Stimulated activated CD4-positive, alpha-beta T cell treated with anti-CD3 and anti-CD28 coated beads, Interleukin-4, amount 100 ng/mL, for 4 hours (primary cell): ENCODE data around the gene PCNX4.
"Not testable (repeated sequence)": the region's sequence is repeated elsewhere in the genome, so short reads cannot be mapped to it uniquely, and the experiment has no call there.

ENCODE experiments used
- DNase-seq, 2 experiments: peaks; one replicate each; pipeline ENCODE4 v3.0.0-alpha.2; 2020

Gene PCNX4

GRCh38 chr14:60091550-60092525 is at the start of gene PCNX4:
TSS of gene PCNX4 (plus strand) at chr14:60091923. CDS start at chr14:60107639, 15,716 bp downstream.
- peak; percentile 86 to 93 for DNase-seq

- not testable (repeated sequence) for DNase-seq
These were observed 43.7 kb upstream of the PCNX4 start for GRCh38 chr14:60047976-60048375.

- DNase-seq = no peak
These were observed 40.0 kb upstream of the PCNX4 start for GRCh38 chr14:60051721-60052221.

GRCh38 chr14:60058087-60058486 is 33.6 kb upstream of the PCNX4 start:
- no peak for DNase-seq

GRCh38 chr14:60061371-60061770 is 30.4 kb upstream of the PCNX4 start:
- no peak for DNase-seq

GRCh38 chr14:60064491-60065072 is 27.1 kb upstream of the PCNX4 start:
- DNase-seq = no peak

GRCh38 chr14:60067882-60068281 is 23.8 kb upstream of the PCNX4 start:
- DNase-seq = no peak

GRCh38 chr14:60079723-60080122 is 12.0 kb upstream of the PCNX4 start:
- DNase-seq = no peak

GRCh38 chr14:60085085-60085484 is 6.6 kb upstream of the PCNX4 start:
- no peak for DNase-seq

GRCh38 chr14:60085693-60086092 is 6.0 kb upstream of the PCNX4 start:
- DNase-seq = no peak

GRCh38 chr14:60087668-60088067 is 4.1 kb upstream of the PCNX4 start:
- no peak for DNase-seq

- no peak for DNase-seq
These were observed 2.5 kb upstream of the PCNX4 start for GRCh38 chr14:60089221-60089620.

GRCh38 chr14:60090864-60091519 is 731 bp upstream of the PCNX4 start:
- no peak for DNase-seq

GRCh38 chr14:60092526-60092920 is 800 bp downstream of the PCNX4 start:
- peak in 1 of 2 experiments; percentile 2 for DNase-seq

- no peak for DNase-seq
These were observed 1.4 kb downstream of the PCNX4 start for GRCh38 chr14:60093080-60093479.

- no peak for DNase-seq
These were observed 1.9 kb downstream of the PCNX4 start for GRCh38 chr14:60093606-60094005.

- no peak for DNase-seq
These were observed 2.7 kb downstream of the PCNX4 start for GRCh38 chr14:60094306-60094897.

GRCh38 chr14:60095231-60095630 is 3.5 kb downstream of the PCNX4 start:
- no peak for DNase-seq

- no peak for DNase-seq
These were observed 4.2 kb downstream of the PCNX4 start for GRCh38 chr14:60095781-60096450.

- no peak for DNase-seq
These were observed 6.3 kb downstream of the PCNX4 start for GRCh38 chr14:60097974-60098373.

- DNase-seq = not testable (repeated sequence)
These were observed 8.1 kb downstream of the PCNX4 start for GRCh38 chr14:60099855-60100254.

- no peak for DNase-seq
These were observed 10.1 kb downstream of the PCNX4 start for GRCh38 chr14:60101786-60102185.
